H1 (cell line): ENCODE results near the gene ST14. TPM values are rescaled to one million over a fixed set of nuclear protein-coding genes. Genes with fewer than 3 reads are reported as not detected.

Experiments
- CHD7 ChIP-seq: fragments of 300-600 bp; sonication (generic); IDR thresholded peaks from 2 replicates; pipeline ENCODE4 v1.7.1; 2012; ENCODE audit warnings: low read length, moderate library complexity, mild to moderate bottlenecking, inconsistent platforms; ENCODE audit not compliant: insufficient replicate concordance
- JUND ChIP-seq: IDR thresholded peaks from 2 replicates; pipeline ENCODE4 v1.6.1; 2011; ENCODE audit warnings: mild to moderate bottlenecking, improper control_type of control experiment, low read length
- SIN3A ChIP-seq, 2 experiments: IDR thresholded peaks in 1 of 2; conservative IDR thresholded peaks in 1 of 2; 2 replicates each; pipeline ENCODE4 v1.6.1; 2011 to 2012; ENCODE audit warnings: low read length in 2 of 2, improper control_type of control experiment in 1 of 2, low read depth in 1 of 2, mild to moderate bottlenecking in 1 of 2
- SP2 ChIP-seq: IDR thresholded peaks from 2 replicates; pipeline ENCODE4 v1.6.1; 2012; ENCODE audit warnings: mild to moderate bottlenecking, low read length, inconsistent platforms
- TAF7 ChIP-seq: optimal IDR thresholded peaks from 2 replicates; pipeline ENCODE3; 2011; ENCODE audit warnings: low read depth, mild to moderate bottlenecking, inconsistent platforms, low read length, moderate library complexity, borderline replicate concordance
- ZNF274 ChIP-seq: IDR thresholded peaks from 2 replicates; pipeline ENCODE4 v1.7.0; 2012; ENCODE audit warnings: low read length, borderline replicate concordance; ENCODE audit errors: extremely low read depth
- polyA plus RNA-seq, 7 experiments: library from polyadenylated mRNA; depleted of rRNA in 3 of 7; stranded (reverse) in 5 of 7; unstranded in 2 of 7; fragments of >200 nt in 5 of 7; fragments of 200-250 nt in 2 of 7; gene quantifications; 1 replicate in 5 of 7; 2 replicates in 1 of 7; 4 replicates in 1 of 7; pipeline versions ENCODE4 v1.2.1 to v1.2.3, GENCODE V29; 2011 to 2013; ENCODE audit warnings: missing spikeins in 2 of 7, mixed read lengths in 2 of 7
- total RNA-seq: library from RNA; stranded (reverse); fragmentation: NEBNext Ultra II Directional; extraction: Animal tissue kit (Norgen Biotek cat#: 25700); gene quantifications from 2 replicates; pipeline ENCODE4 v1.2.1, GENCODE V29; 2021

ST14 gene
- total and polyA plus RNA-seq, 2 of the 8 experiments (the other 6 are each of a cell fraction or from before 2014, with no cell fraction given), result 22.4 to 24.9 TPM

GRCh38 chr11:130163346-130164220, 4.0 kb downstream of the ST14 start (continued):
- no peak for TF ChIP-seq SP2
- TF ChIP-seq CHD7, result no peak
- no peak for TF ChIP-seq JUND
- TF ChIP-seq ZNF274, result no peak
- no peak for TF ChIP-seq TAF7
- TF ChIP-seq SIN3A (conservative IDR thresholded peaks at IDR 0.05 in 1 of 2, IDR thresholded peaks at IDR 0.05 in 1 of 2; ENCODE audit: low read depth in 1 of 2, low read length in 2 of 2), result no peak
